Fibroblast of upper back skin (primary cell): ENCODE measurements around the gene DGKZ.

Source experiments
- DNase-seq: peaks from one replicate; pipeline ENCODE4 v3.0.0-alpha.2; 2013

The DGKZ gene

GRCh38 chr11:46330154-46330553 is 17.1 kb upstream of the DGKZ start:
- no peak for DNase-seq

GRCh38 chr11:46330563-46331281 is 16.5 kb upstream of the DGKZ start:
- no peak for DNase-seq

GRCh38 chr11:46331282-46331984 is 15.8 kb upstream of the DGKZ start:
- no peak for DNase-seq

GRCh38 chr11:46332093-46332567 is 15.1 kb upstream of the DGKZ start:
- no peak for DNase-seq

- no peak for DNase-seq
These were observed 14.5 kb upstream of the DGKZ start for GRCh38 chr11:46332568-46333393.

- no peak for DNase-seq
These were observed 13.8 kb upstream of the DGKZ start for GRCh38 chr11:46333394-46333947.

GRCh38 chr11:46334211-46334610 is 13.1 kb upstream of the DGKZ start:
- no peak for DNase-seq

- DNase-seq = no peak
These were observed 12.0 kb upstream of the DGKZ start for GRCh38 chr11:46335271-46335670.

- no peak for DNase-seq
These were observed 11.2 kb upstream of the DGKZ start for GRCh38 chr11:46335890-46336562.

GRCh38 chr11:46336563-46337180 is 10.6 kb upstream of the DGKZ start:
- no peak for DNase-seq

- DNase-seq = no peak
These were observed 9.5 kb upstream of the DGKZ start for GRCh38 chr11:46337626-46338345.

- no peak for DNase-seq
These were observed 8.7 kb upstream of the DGKZ start for GRCh38 chr11:46338636-46338987.

- DNase-seq = no peak
These were observed 8.1 kb upstream of the DGKZ start for GRCh38 chr11:46338988-46339666.

- no peak for DNase-seq
These were observed 7.4 kb upstream of the DGKZ start for GRCh38 chr11:46339816-46340215.

- no peak for DNase-seq
These were observed 5.8 kb upstream of the DGKZ start for GRCh38 chr11:46341454-46341853.

GRCh38 chr11:46342239-46342638 is 5.0 kb upstream of the DGKZ start:
- DNase-seq = no peak

GRCh38 chr11:46343520-46343919 is 3.7 kb upstream of the DGKZ start:
- no peak for DNase-seq

GRCh38 chr11:46345131-46345597 is 2.1 kb upstream of the DGKZ start:
- no peak for DNase-seq

- no peak for DNase-seq
These were observed 1.3 kb upstream of the DGKZ start for GRCh38 chr11:46345881-46346484.

GRCh38 chr11:46347637-46348311 is 511 bp downstream of the DGKZ start:
- DNase-seq = no peak
